GM21825 (cell line): Measurements from ENCODE around the gene PCP4.

Experiments used
- ATAC-seq: cut with Tn5 transposase; IDR thresholded peaks from one replicate; pipeline ENCODE4 v1.9.1; 2021; ENCODE audit warnings: mild to moderate bottlenecking, moderate library complexity; ENCODE audit not compliant: unreplicated experiment

Gene PCP4

GRCh38 chr21:39867198-39867650, at the start of gene PCP4:
Gene PCP4 (plus strand): TSS chr21:39867438. CDS start chr21:39867502, 64 bp downstream.
- ATAC-seq = no peak

- no peak for ATAC-seq
These were observed 48.7 kb upstream of the PCP4 start for GRCh38 chr21:39818557-39818956.

DNA sequence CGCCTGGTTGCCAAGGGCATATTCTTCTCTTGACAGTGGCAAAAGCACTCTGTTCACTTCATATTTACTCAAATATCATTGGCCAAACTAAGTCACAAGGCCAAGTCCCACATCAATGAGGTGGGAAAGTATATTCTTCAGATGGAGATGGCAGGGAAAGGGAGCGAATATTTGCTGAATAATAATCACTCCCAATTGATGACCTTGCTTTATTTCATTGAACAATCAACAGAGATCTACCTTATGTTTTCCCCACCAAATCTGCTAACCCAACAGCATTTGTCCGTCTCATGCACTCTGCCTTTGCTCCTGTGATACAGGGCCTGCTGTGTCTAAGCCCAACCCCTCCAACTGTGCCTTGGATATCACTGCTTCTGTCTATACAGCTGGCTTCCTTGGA, 45.2 kb upstream of the PCP4 start:
- no peak for ATAC-seq

GRCh38 chr21:39825250-39825649, 42.0 kb upstream of the PCP4 start:
- no peak for ATAC-seq

DNA sequence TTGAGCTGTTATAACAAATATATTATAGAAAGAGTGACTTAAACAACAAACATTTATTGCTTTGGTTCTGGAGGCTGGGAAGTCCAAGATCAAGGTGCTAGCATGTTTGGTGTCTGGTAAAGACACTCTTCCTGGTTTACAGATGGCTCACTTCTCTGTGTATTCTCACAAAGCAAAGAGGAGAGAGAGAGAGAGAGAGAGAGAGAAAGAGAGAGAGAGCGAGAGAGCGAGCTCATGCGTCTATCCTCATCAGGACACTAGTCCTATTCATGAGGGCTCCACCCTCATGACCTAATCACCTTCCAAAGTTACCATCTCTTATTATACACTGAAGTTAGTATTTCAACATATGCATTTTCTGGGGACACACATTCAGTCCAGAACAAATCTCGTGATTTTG, 32.7 kb upstream of the PCP4 start:
- no peak for ATAC-seq

DNA sequence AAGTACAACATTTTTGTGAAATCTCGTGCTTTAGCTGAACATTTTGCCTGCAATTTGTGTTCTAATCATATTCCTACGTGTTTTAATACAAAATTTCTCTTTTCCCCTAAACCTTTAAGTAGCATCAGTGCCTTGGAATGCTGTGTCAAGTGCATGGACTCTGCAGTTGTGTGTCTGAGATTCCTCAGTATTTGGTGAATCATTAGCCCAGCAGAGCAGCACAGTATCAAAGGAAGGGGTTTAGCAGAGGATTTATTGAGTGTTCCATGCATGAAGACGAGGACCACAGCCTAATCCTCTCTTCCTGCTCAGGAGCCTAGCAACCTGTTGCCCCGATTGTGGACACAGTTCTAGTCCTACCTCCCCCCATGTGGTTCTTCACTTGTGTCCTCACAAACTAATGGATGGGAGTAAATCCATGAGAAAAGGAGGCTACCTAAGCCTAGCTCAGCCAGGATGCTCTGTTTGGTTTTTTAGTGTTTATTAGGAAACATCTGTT, 29.3 kb upstream of the PCP4 start:
- ATAC-seq = no peak

- ATAC-seq = no peak
These were observed 26.7 kb upstream of the PCP4 start for GRCh38 chr21:39840373-39841097.

- no peak for ATAC-seq
These were observed 24.3 kb upstream of the PCP4 start for GRCh38 chr21:39842741-39843459.

GRCh38 chr21:39843483-39843882, 23.8 kb upstream of the PCP4 start:
- no peak for ATAC-seq

- ATAC-seq = no peak
These were observed 23.3 kb upstream of the PCP4 start for GRCh38 chr21:39843916-39844315.

DNA sequence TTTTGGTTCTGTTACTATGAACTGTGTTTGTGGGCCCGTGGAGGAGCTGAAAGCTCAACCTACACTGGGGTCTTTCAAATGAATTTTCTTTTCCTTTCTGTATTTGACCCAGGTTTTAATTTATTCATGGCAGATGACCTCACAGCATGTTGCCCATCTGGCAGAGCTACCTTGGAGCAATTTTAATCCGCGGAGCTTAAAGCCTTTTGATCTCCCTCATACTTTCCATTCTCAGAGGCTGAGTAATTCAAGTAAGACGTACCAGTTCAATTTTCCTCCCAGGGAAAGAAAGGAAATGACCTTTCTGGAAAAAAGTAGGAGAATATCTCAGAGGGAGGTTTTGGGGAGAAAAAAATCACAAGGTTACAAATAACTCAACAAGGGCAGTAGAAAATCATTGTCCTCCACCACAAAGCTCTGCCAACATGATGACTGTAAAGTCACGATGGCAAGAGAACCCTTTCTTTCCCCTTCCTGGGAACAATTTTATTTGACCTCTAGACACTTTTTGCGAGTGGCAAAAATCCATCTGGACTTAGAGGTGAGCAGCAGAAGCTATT, 21.6 kb upstream of the PCP4 start:
- no peak for ATAC-seq

- no peak for ATAC-seq
These were observed 19.4 kb upstream of the PCP4 start for GRCh38 chr21:39847877-39848276.

DNA sequence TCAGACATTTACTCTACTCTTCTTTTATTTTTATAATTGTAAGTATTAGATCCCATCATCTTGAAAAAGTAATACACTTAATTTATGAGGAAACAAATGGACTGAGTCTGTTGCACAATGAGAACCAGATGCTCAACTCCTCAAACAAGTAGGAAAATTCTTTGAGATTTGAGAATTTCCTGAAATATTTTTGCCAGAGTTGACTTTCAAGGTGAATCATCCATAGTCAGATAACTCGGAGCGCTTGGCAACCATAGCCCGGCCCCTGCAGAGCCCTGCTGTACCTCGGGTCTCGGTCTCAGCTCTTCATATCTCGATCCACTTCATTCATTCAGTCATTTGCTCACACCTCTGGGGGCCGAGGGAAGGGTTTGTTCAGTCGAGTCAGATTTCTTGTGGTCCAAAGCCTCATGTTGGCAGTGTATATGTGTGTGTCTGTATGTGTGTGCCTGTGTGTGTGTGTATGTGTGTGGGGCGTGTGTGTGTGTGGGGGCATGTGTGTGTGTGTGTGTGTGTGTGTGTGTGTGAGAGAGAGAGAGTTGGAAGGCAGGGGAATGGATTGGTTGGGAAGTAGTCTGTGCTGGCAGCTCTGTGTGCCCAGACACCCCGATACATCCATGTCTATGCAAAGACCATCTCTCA, 18.1 kb upstream of the PCP4 start:
- no peak for ATAC-seq

GRCh38 chr21:39850333-39850732, 16.9 kb upstream of the PCP4 start:
- no peak for ATAC-seq

GRCh38 chr21:39851002-39851618, 16.1 kb upstream of the PCP4 start:
- no peak for ATAC-seq

DNA sequence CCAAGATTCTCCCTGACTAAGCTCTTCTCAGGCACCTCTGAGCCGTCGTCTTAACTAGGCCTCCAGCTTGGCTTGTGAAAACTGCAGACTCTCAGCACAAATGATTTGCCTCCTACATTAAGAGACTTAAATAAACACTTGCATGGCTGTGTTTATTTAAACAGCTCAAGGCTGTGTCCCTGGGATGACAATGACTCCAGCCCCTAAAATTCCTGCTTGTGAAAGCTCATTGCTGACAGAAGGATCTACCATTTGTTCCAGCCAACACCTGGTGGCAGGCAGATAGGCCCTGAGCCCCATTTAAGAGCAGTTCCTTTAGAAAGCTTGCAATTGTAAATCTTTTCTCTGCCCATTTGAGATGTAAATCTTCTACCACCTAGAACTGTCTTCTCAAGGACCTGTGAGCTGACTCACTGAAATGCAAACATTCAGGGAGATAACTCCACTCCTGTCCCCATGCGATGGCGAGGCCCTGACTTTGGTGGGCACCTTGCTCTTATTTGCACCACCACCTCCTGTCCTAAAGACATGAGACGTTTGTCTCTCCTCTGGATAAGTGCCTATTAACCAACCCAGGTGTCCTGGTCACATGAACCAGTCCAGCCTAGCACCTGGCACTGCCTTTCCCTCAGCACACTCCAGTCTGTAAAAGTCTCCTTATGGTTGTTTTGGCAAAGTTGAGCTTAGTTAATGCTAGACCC, 15.1 kb upstream of the PCP4 start:
- ATAC-seq = no peak

GRCh38 chr21:39852726-39853500, 14.3 kb upstream of the PCP4 start:
- no peak for ATAC-seq

- no peak for ATAC-seq
These were observed 12.7 kb upstream of the PCP4 start for GRCh38 chr21:39854572-39854971.

DNA sequence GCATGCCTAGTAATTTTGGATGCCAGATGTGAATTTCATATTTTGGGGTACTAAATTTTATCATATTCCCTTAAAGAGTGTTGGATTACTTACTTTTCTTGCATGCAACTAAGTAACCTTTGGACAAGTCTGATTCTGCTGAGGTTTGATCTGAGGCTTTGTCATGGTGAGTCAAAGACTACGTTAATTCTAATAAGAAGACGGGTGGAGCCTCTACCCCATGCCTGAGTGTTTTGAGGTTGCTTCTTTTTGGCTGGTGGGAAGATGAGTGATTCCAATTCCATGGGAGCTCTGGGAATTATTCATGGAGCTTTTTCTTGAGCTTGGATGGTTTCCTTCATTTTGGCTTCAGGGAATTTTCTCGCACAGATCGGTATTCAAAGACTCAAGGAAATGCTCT, 11.6 kb upstream of the PCP4 start:
- ATAC-seq = no peak

- no peak for ATAC-seq
These were observed 6.6 kb upstream of the PCP4 start for GRCh38 chr21:39860600-39860999.
